Right kidney (tissue), 9 donors: ENCODE data around the gene IMPA2.
"Not testable (repeated sequence)": the region's sequence is repeated elsewhere in the genome, so short reads cannot be mapped to it uniquely, and the experiment has no call there.

ENCODE experiments used
- DNase-seq: peaks from one replicate; pipeline ENCODE4 v3.0.0-alpha.2; 2016
- long read RNA-seq, 8 donors: transcript quantifications; one replicate each; lab custom pipeline, GENCODE V29; 2026

The IMPA2 gene
- long read RNA-seq, donor 1, transcript IMPA2-201 (8 exons, 1,534 nt) = major isoform, 52 of 75 reads
- long read RNA-seq, donor 1, transcript IMPA2-209 (2 exons, 919 nt) = minor isoform, 14 of 75 reads
- long read RNA-seq, donor 1, partial matches to known transcripts = 5 of 75 reads
- long read RNA-seq, donor 1, other reads (novel, unspliced or antisense) = 0 of 75 reads
- long read RNA-seq, donor 2, transcript IMPA2-209 (2 exons, 919 nt) = minor isoform, 20 of 88 reads
- long read RNA-seq, donor 2, transcript IMPA2-201 (8 exons, 1,534 nt) = major isoform, 58 of 88 reads
- long read RNA-seq, donor 2, partial matches to known transcripts = 8 of 88 reads
- long read RNA-seq, donor 2, other reads (novel, unspliced or antisense) = 0 of 88 reads
- long read RNA-seq, donor 3, transcript IMPA2-201 (8 exons, 1,534 nt) = major isoform, 29 of 55 reads
- long read RNA-seq, donor 3, transcript IMPA2-209 (2 exons, 919 nt) = minor isoform, 9 of 55 reads
- long read RNA-seq, donor 3, partial matches to known transcripts = 13 of 55 reads
- long read RNA-seq, donor 3, other reads (novel, unspliced or antisense) = 0 of 55 reads
- long read RNA-seq, donor 4, transcript IMPA2-201 (8 exons, 1,534 nt) = major isoform, 37 of 84 reads
- long read RNA-seq, donor 4, transcript IMPA2-209 (2 exons, 919 nt) = minor isoform, 18 of 84 reads
- long read RNA-seq, donor 4, partial matches to known transcripts = 28 of 84 reads
- long read RNA-seq, donor 4, other reads (novel, unspliced or antisense) = 0 of 84 reads
- long read RNA-seq, donor 5, transcript IMPA2-201 (8 exons, 1,534 nt) = major isoform, 51 of 79 reads
- long read RNA-seq, donor 5, transcript IMPA2-209 (2 exons, 919 nt) = minor isoform, 20 of 79 reads
- long read RNA-seq, donor 5, partial matches to known transcripts = 8 of 79 reads
- long read RNA-seq, donor 5, other reads (novel, unspliced or antisense) = 0 of 79 reads
- long read RNA-seq, donor 6, transcript IMPA2-201 (8 exons, 1,534 nt) = major isoform, 52 of 77 reads
- long read RNA-seq, donor 6, transcript IMPA2-209 (2 exons, 919 nt) = minor isoform, 24 of 77 reads
- long read RNA-seq, donor 6, partial matches to known transcripts = 0 of 77 reads
- long read RNA-seq, donor 6, other reads (novel, unspliced or antisense) = 0 of 77 reads
- long read RNA-seq, donor 7 = 0 reads
- long read RNA-seq, donor 8, transcript IMPA2-201 (8 exons, 1,534 nt) = major isoform, 64 of 105 reads
- long read RNA-seq, donor 8, transcript IMPA2-209 (2 exons, 919 nt) = minor isoform, 23 of 105 reads
- long read RNA-seq, donor 8, partial matches to known transcripts = 15 of 105 reads
- long read RNA-seq, donor 8, other reads (novel, unspliced or antisense) = 0 of 105 reads

DNA sequence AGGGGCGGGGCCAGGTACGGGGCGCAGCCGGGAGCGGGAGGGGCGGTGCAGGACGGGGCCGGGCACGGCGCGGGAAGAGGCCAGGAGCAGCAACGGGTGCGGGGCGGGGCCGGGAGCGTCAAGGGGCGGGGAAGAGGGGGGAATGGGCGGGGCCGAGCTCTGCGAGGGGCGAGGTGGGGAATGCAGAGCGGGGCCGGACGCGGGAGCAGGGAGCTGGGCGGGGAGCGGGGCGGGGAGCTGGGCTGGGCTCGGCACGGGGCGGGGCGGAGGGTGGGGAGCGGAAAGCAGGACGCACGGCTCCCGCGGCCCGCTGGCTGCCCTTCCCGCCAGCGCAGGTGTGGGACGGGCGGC is at the start of gene IMPA2:
Gene IMPA2 (plus strand): TSS at position 316 of the 351 bp plus-strand sequence. CDS start 163 bp downstream, outside the sequence.
- DNase-seq = no peak

DNA sequence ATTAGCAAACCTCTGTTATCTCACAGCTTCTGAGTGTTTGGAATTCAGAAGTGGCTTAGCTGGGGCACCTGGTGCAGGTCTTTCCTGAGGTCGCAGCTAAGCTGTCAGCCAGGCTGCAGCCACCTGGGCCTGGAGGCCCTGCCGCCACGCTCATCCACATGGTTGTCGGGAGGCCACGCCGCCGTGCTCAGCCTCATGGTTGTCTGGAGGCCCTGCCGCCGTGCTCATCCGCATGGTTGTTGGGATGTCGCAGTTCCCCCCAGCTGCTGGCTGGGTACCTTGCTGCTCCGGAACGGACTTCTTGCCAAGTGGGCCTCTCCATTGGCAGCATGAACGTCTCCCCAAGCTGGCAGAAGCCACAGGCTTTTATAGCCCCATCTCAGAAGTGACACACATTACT is 48.9 kb upstream of the IMPA2 start:
- DNase-seq = no peak

DNA sequence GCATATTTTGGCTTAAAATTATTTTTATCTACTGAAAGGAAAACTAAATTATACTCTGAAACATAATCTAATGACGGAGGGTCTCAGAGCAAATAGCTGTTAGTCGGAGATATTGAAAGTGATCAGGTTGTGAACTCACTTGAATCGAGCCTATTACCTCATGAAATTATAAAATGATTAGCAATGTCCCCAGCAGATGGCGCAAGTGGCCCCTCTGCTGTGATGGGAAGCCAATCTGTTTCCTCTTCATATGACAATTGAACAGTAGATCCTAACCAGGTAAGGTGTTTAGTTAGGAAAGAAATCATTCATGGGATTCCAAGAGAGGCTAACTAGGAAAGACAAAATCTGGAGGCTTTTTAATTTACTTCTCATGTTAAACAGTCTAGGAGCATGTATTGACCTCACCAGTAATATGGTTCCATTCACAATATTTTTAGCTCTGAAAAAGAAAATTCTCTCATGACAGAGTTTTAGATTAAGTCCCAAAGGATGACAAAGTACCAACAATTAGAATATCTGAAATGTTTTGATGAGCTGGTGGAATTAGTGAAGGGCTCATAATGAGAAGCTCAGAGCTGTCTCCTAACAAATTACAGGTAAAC is 43.3 kb upstream of the IMPA2 start:
- DNase-seq = peak; percentile 39

DNA sequence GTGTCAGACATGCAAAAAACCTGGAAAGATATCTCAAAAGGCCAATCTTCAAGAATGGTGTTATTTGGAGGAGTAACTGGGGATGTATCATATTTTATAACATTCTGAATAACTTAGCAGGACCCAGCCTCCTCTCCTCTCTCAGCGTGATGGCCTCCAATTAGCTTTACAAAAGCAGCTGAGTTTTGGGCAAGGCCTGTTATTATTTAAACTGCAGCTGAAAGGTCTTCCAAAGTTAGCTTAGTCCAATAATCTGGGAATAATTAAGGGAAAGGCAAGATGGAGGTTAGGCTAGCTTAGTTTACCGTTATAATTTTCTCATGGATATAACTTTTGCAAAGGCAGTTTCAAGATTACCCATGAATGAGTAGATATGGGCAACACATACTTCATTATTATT is 40.4 kb upstream of the IMPA2 start:
- no peak for DNase-seq

DNA sequence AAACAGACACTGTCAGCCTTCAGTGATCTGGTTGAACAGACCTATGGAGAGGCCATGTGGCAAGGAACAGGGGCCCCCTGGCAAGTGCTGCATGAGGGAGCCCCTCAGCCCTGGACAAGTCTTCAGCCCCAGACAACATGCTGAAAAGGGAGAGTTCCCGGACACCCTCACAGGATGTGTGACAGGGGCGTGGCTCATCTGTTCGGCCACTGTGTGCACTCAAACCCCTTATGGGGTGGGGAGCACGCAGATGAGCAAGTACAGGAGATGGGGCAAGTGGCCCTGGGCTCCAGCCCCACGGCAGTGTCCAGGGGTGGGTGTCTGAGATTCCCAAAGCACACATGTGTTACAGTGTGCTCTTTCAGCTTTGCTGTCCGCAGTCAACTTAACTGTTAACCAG is 37.8 kb upstream of the IMPA2 start:
- no peak for DNase-seq

DNA sequence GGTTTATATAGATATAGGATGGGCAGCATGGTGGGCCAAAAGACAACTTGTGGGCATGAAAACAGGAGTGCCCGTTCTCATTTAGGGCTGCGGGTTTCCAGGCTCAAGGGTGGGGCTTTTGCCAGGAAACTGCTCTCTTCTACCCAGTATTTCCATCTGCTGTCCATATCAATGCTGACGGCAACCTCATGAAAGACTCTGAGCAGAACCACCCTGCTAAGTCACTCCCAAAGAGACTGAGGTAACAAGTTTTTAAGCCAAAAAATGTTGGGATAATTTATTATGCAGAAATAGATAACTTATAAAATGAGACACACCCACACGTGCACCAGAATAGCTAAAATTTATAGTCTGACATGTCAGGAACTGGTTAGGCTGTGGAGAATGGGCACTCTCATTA is 37.1 kb upstream of the IMPA2 start:
- no peak for DNase-seq

DNA sequence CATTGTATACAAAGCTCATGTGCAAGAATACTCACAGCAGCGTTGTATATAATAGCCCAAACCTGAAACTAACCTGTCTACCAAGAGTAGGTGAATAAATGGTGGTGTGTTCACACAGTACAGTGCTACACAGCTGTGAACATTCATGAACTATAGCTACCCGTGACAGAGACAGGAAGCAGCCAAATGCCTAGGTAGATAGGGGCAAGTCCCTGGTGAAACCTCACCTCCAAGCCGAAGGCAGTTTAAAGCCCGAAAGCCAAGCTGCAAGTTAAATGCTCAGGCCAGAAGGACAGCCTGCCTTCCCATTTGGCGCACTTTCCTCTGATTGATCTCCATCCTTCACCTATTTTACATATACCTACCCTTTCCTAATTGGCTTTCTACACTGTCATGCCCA is 36.5 kb upstream of the IMPA2 start:
- DNase-seq = no peak

DNA sequence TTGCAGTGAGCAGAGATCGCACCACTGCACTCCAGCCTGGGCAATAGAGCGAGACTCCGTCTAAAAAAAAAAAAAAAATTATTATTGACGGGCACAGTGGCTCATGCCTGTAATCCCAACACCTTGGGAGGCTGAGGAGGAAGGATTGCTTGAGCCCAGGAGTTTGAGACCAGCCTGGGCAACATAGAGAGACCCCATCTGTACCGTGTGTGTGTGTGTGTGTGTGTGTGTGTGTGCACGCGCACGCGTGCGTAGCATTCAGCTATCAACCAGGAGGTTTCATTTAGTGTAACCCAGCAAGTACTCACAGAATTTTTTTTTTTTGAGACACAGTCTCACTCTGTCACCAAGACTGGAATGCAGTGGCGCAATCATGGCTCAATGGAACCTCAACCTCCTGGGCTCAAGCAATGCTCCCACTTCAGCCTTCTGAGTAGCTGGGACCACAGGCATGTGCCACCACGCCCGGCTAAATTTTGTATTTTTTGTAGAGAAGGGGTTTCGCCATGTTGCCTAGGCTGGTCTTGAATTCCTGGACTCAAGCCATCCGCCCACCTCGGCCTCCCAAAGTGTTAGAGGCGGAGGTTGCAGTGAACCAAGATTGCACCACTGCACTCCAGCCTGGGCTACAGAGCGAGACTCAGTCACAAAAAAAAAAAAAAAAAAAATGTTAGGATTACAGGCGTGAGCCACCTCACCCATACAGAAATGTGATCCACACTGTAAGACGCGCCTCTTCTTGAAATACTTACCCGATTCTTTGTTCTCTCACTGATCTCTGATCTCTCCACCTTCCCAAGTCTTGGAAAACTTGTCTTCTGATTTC is 35.3 kb upstream of the IMPA2 start:
- DNase-seq = not testable (repeated sequence)

DNA sequence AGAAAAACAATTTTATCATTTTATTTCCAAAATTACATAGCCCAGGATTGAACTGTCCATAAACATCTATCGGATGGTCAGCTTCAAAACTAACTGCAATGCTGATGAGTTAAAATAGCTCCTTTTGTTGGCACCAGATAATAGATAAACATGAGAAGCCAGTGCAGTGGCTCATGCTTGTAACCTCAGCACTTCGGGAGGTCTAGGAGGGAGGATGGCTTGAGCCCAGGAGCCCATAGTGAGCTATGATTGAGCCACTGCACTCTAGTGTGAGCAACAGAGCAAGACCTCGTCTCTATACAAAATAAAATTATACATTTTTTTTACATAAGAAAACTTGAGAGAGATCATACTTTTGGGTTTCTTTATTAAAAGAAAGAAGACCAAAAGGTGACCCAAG is 34.6 kb upstream of the IMPA2 start:
- no peak for DNase-seq

DNA sequence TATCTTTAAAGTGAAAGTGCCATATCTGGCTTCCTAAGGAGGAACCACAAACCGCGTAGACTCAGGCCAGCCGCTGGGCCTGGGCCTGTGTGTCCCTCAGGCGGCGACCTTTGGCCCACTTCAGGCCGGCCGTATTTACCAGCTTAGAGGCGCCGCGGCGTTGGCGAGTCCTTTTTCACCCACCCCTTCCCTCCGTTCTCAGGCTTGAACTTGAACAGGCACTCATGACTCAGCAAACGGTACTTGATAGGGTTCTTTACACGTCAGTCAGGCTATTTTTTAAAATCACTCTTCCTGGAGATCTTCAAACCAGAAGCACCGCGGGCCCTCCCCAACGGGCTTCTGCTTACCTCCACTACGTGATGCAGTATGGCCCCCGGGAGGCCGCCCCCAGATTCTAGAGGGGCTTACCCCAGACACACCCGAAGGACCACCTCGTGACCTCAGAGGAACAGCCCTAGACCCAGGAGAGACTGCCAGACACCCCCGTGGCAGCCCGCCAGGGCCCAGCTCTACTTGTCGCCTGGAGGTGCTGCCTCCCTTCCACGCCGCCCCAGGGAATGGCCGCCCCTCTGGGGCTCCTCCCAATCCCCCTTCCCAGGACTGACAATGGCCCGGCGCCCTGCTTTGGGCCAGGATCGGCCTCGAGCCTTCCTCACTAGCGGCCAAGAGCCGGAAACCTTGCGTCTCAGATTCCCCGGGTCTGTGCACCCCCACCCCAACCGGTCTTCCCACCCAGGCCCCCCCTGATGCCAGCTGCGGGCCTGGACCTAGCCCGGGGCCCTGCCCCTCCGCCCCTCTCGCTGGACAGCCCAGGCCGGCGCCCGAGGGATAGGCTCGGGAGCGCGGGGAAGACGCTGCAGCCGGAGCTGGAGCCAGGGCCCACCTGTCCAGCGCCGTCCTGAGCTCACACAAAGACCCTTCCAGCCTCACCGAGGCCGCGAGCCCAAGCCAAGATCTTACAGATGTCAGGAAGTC is 33.8 kb upstream of the IMPA2 start:
- peak; percentile 83 for DNase-seq

DNA sequence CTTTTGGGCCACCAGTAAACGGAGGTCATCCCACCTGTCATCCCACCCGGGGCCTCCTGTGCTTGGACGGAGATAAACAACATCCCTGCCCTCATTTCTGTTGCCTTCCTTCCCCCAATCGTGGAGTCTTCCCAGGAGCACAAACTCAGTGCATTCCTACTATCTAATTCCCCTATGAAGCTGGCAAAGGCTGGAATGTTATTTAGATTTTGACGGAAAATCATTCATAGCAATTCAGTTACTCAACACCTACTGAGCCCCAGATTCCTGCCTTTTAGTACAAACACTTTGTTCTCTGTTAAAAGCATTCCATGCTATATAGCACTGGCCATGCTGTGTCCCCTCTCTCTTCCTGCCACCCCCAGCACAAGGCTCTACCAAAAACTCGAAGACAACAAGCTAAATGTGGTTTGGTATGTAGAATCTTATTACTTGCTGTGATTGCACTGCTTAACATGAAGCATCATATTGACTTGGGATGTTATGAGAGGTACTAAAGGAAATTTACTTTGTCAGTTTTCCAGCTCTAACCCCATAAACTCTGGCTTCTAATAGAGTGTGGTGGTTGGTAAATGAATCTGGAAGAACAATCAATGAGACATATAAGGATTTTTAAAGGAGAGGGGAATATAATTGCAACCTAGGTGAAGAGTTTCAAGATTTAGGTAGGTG is 32.3 kb upstream of the IMPA2 start:
- DNase-seq = no peak

DNA sequence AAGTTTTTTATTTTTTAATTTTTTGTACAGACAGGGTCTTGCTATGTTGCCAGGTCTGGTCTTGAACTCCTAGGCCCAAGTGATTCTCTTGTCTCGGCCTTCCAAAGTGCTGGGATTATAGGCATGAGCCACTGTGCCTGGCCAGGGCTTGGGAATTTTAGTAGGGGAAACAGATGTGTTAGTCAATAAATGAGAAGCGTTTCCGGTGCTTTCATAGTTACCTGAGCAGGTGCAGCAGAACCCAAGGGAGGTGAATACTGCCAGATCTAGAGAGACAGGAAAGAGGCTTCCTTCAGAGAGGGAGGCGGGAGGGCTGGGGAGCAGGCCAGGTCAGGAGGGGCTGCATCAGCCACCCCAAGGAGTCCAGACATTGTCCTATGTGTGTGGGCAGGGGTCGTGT is 30.5 kb upstream of the IMPA2 start:
- DNase-seq = no peak

DNA sequence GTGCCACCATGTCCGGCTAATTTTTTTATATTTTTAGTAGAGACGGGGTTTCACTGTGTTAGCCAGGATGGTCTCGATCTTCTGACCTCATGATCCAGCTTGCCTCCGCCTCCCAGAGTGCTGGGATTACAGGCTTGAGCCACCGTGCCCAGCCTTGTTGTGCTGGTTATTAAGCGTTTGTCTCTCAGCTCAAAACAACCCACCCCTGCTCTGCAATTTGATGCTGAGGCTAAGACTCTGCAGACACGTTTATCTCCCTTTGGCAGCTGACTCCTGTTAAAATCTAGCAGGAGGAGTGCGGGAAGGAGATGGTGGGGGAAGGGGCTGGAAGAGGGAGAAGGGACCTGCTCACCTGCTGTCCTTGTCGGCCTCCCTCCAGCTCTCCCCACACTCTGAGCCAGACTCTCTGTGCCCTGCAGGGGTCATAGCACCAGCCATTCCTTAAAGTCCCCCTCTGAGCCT is 29.9 kb upstream of the IMPA2 start:
- no peak for DNase-seq

DNA sequence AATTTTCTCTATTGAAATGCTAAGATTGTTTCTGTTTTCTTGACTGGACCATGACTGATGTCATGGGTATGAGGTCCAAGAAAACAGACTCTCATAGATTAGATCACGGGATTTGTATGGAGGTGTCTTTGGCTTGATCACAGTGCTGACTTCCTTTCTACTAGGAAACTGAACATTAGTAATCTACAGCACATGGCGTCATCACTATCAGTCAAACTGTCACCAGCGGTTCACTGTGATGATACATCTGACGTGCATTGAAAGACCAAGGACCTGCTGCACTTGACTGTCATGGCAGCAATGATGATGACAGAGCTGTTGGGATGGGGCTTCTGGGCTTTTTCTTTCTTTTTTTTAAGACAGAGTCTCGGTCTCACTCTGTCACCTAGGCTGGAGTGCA is 28.2 kb upstream of the IMPA2 start:
- DNase-seq = no peak

DNA sequence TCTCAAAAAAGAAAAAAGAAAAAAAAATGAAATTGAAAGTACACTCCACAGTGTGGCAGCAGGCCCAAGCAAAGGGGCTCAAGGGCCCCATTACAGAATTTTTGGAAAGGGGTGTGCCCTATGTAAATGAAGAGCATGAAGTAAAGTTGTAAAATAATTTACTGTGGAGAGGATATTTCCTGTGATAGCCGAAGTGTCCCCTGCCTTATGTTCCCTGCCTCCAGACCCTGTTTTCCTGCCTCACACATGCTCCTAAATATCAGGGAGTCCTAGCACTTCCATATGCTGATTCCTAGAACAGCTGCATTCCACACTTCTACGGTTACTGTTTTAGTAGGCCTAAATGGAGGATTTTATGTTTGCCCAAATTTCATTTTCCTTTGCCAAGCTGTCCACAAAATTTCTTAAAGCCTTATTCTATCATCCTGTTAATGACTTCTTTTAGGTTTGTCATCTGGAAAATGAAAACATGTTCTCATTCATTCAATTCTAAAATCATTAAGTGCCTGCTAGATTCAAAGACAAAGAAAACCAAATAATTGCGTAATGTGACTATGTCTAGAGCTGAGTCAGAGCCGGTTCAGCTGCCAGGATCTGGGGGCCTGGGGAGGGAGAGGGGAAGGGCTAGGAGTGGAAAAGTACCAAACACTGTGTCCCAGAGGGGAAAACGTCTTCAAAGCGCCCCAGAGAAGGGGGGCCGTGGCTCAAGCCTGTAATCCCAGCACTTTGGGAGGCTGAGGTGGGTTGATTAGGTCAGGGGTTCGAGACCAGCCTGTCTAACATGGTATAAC is 25.9 kb upstream of the IMPA2 start:
- DNase-seq = no peak

DNA sequence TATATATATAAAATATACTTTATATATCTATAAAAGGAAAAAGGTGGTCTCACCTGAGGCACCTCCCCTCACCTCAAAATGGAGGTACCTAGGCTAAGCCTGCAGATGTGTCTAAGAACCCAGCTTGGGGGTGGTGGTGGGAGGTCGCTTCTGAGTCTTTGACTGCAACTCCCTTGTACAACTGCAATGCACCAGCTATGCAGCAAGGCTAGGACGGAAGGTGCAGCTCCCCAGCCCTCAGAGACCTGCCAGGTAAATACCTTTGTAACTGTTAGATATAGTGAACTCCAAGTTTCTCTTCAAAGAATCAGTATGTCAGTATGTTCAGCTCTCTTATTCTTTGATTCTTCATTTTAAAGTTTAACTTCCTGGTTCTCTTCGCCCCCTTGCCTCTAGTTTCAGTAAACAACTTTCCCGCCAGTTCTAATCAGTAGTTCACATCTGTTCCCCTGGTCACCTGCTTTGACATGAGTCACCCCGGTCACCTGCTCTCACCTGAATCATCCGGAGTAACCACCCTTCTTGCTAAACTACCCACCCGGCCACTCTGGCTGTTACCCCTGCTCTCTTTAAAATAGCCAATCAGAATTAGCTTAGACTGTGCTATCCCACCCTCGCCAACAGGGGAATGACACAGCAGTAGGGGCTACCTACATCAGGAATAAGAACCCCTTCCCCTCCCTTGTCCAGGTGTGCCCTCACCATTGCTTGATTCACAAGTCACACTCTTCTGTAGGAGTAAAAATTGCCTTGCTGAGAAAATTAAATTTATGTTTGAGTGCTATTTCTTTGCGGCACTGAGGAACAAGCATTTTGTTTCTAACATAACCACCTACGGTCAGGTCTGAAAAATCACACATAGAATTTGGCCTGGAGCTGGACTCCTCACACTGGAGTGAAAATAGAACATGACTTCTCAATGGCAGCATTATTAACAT is 24.7 kb upstream of the IMPA2 start:
- DNase-seq = no peak

DNA sequence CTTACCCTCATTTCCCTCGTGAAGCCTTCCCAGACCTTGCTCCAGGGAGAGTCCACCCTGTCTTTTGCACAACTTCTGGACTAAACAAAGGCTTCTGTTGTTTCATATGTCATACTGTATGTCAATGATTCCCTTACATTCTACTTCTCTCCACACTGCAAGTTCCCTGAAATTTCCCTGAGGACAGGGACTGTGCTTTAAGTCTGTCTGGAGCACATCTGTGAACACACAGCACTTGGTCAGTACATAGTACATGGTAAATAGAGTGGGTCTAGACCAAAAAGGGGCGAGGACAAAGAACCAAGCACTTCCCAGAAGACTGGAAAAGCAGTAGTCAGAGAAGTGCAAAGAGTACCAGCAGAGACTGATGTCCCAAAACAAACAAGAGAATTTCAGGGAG is 23.7 kb upstream of the IMPA2 start:
- no peak for DNase-seq
